Measurements from ENCODE around the gene MREG. TPM values are rescaled to one million over a fixed set of nuclear protein-coding genes. Genes with fewer than 3 reads are reported as not detected.
"Not testable (repeated sequence)": the region's sequence is repeated elsewhere in the genome, so short reads cannot be mapped to it uniquely, and the experiment has no call there.

Gene MREG
- polyA plus RNA-seq, 2 of the 4 experiments (the other 2 are of a cell fraction), result 6.4 to 8.0 TPM

- FAIRE-seq, result no peak
- no peak overlapping the region for H3K4me2 ChIP-seq
- no peak for ATAC-seq
- 81% methylated on average over 11 of the region's 11 CpGs for WGBS (ENCODE audit: missing lambda C conversion rate)
- POLR2A ChIA-PET, result no interaction called here
- no peak overlapping the region for H3K27ac ChIP-seq
- no peak for DNase-seq (ENCODE audit: low read depth in 1 of 2, low spot score in 1 of 2)
- no peak for TF ChIP-seq FOXS1 (CRISPR knock-in tag; IDR thresholded peaks at IDR 0.05)
- no peak for TF ChIP-seq SREBF2 (IDR thresholded peaks at IDR 0.05)
- no peak for TF ChIP-seq GATA3 (IDR thresholded peaks at IDR 0.05; ENCODE audit: borderline replicate concordance)
- no peak for TF ChIP-seq CBX2 (IDR thresholded peaks at IDR 0.05; ENCODE audit: borderline replicate concordance, low read depth)
- TF ChIP-seq PHF8 (IDR thresholded peaks at IDR 0.05; ENCODE audit: borderline replicate concordance, low read depth), result no peak
- no peak for TF ChIP-seq HOXB13 (CRISPR knock-in tag; IDR thresholded peaks at IDR 0.05; ENCODE audit: low read depth)
- TF ChIP-seq JUNB (IDR thresholded peaks at IDR 0.05), result no peak
- TF ChIP-seq RCOR1 (IDR thresholded peaks at IDR 0.05; ENCODE audit: low read depth, low read length), result no peak
- H3K9me3 ChIP-seq, result no peaks in the 10 kb centered on the region
- peaks cover 23% of the 10 kb centered on the region for H3K4me1 ChIP-seq
- CTCF ChIA-PET, result no interaction called here
- no peak overlapping the region for H3K4me3 ChIP-seq
Observed at GRCh38 chr2:215928086-215928485, 85.3 kb downstream of the MREG start.

- CTCF ChIA-PET; POLR2A ChIA-PET; H3K4me2 ChIP-seq; H3K4me3 ChIP-seq; ATAC-seq; H3K27ac ChIP-seq; H3K9me3 ChIP-seq; FAIRE-seq; DNase-seq (ENCODE audit: low read depth in 1 of 2, low spot score in 1 of 2): not testable (repeated sequence)
- H3K4me1 ChIP-seq, result peaks cover 23% of the 10 kb centered on the region
- 85% methylated on average over 6 of the region's 6 CpGs for WGBS (ENCODE audit: missing lambda C conversion rate)
Observed at GRCh38 chr2:215926992-215927391, 86.4 kb downstream of the MREG start.

- DNase-seq (ENCODE audit: low read depth in 1 of 2, low spot score in 1 of 2) (peak in 1 of 2 experiments; percentile 31), FAIRE-seq (no peak), ATAC-seq (no peak)
- ChIA-PET POLR2A (no interaction called here), CTCF (interaction anchor here (0.9 to 2.4 kb wide), 2 partner anchors 9 to 652 kb away, joined by 3 to 10 read pairs; no protein-coding TSS in a partner anchor)
- Histone ChIP-seq H3K9me3 (no peaks in the 10 kb centered on the region), H3K27ac (no peak overlapping the region), H3K4me2 (no peak overlapping the region), H3K4me3 (no peak overlapping the region), H3K4me1 (peaks cover 25% of the 10 kb centered on the region)
- WGBS (ENCODE audit: missing lambda C conversion rate), result 62% methylated on average over 3 of the region's 3 CpGs
- TF ChIP-seq FOSL2 (IDR thresholded peaks at IDR 0.05) (no peak), FOSL2 (CRISPR knock-in tag; IDR thresholded peaks at IDR 0.05) (peak; percentile 13; the same call in 1 of the 2 replicates), BCL3 (IDR thresholded peaks at IDR 0.05) (no peak), EP300 (IDR thresholded peaks at IDR 0.05) (no peak)
Observed at GRCh38 chr2:215921895-215922294, 91.5 kb downstream of the MREG start.

- Histone ChIP-seq H3K4me1 (peaks cover 25% of the 10 kb centered on the region), H3K9me3 (no peaks in the 10 kb centered on the region), H3K4me2 (no peak overlapping the region), H3K27ac (peak overlapping the region; percentile 50; a peak in 5 of 6 replicates), H3K4me3 (no peak overlapping the region)
- WGBS (ENCODE audit: missing lambda C conversion rate), result 34% methylated on average over 8 of the region's 8 CpGs
- ATAC-seq (peak; percentile 98 to 99), FAIRE-seq (no peak), DNase-seq (ENCODE audit: low read depth in 1 of 2, low spot score in 1 of 2) (peak; percentile 24 to 81)
- POLR2A ChIA-PET, result no interaction called here
- TF ChIP-seq SMC3 (IDR thresholded peaks at IDR 0.05), result peak; percentile 95
- TF ChIP-seq RCOR1 (IDR thresholded peaks at IDR 0.05; ENCODE audit: low read depth, low read length), result no peak
- peak; percentile 99 for TF ChIP-seq RAD21 (conservative IDR thresholded peaks at IDR 0.05 in 1 of 2, IDR thresholded peaks at IDR 0.05 in 1 of 2)
- peak; percentile 96 for TF ChIP-seq CTCF (IDR thresholded peaks at IDR 0.05)
- CTCF ChIA-PET, result interaction anchor here (0.6 to 2.6 kb wide), 20 partner anchors 11 to 1736 kb away, joined by 3 to 16 read pairs (median 3); no protein-coding TSS in a partner anchor
Observed at GRCh38 chr2:215920244-215921100, 92.9 kb downstream of the MREG start.

All from A549 (cell line).